Measurements from ENCODE around the gene WDR6.
"Not testable (repeated sequence)": the region's sequence is repeated elsewhere in the genome, so short reads cannot be mapped to it uniquely, and the experiment has no call there.

The WDR6 gene

GRCh38 chr3:48990636-48991469 is 16.3 kb upstream of the WDR6 start:
- peak; percentile 58 for DNase-seq

- no peak for DNase-seq
Measured at GRCh38 chr3:48991851-48992545, 15.2 kb upstream of the WDR6 start.

- no peak for DNase-seq
Measured at GRCh38 chr3:48993834-48994233, 13.4 kb upstream of the WDR6 start.

GRCh38 chr3:48996640-48997039 is 10.6 kb upstream of the WDR6 start:
- no peak for DNase-seq

GRCh38 chr3:48997102-48997635 is 10.0 kb upstream of the WDR6 start:
- DNase-seq: no peak

- no peak for DNase-seq
Measured at GRCh38 chr3:48997714-48998637, 9.2 kb upstream of the WDR6 start.

GRCh38 chr3:48999085-48999858 is 7.9 kb upstream of the WDR6 start:
- DNase-seq: no peak

- no peak for DNase-seq
Measured at GRCh38 chr3:49001155-49001554, 6.0 kb upstream of the WDR6 start.

- DNase-seq: no peak
Measured at GRCh38 chr3:49004352-49005302, 2.6 kb upstream of the WDR6 start.

- DNase-seq: no peak
Measured at GRCh38 chr3:49005303-49005680, 1.9 kb upstream of the WDR6 start.

GRCh38 chr3:49005998-49006397 is 1.2 kb upstream of the WDR6 start:
- DNase-seq: no peak

GRCh38 chr3:49006408-49007067 is 653 bp upstream of the WDR6 start:
- no peak for DNase-seq

- peak; percentile 93 for DNase-seq
Measured at GRCh38 chr3:49007771-49008528, 759 bp downstream of the WDR6 start.

GRCh38 chr3:49008627-49009026 is 1.4 kb downstream of the WDR6 start:
- not testable (repeated sequence) for DNase-seq

GRCh38 chr3:49009396-49009795 is 2.2 kb downstream of the WDR6 start:
- DNase-seq: no peak

- no peak for DNase-seq
Measured at GRCh38 chr3:49012441-49013017, 5.3 kb downstream of the WDR6 start.

- DNase-seq: no peak
Measured at GRCh38 chr3:49013113-49013737, 6.0 kb downstream of the WDR6 start.

GRCh38 chr3:49013738-49014660 is 6.8 kb downstream of the WDR6 start:
- DNase-seq: peak; percentile 69
